Measurements from ENCODE around the gene PTH2R.

- TF ChIP-seq GABPA (IDR thresholded peaks at IDR 0.05; ENCODE audit: low read depth) = no peak
- no peak for TF ChIP-seq NRF1 (IDR thresholded peaks at IDR 0.05; ENCODE audit: low read depth, low read length)
- no peak for TF ChIP-seq USF2 (IDR thresholded peaks at IDR 0.05; ENCODE audit: borderline replicate concordance, low read depth, low read length)
- TF ChIP-seq CTCF (IDR thresholded peaks at IDR 0.05) = no peak
- TF ChIP-seq ZBTB33 (IDR thresholded peaks at IDR 0.05; ENCODE audit: borderline replicate concordance, low read depth) = no peak
- no peak for TF ChIP-seq POLR2AphosphoS5 (IDR thresholded peaks at IDR 0.05; ENCODE audit: low read depth, low read length)
- no peak for TF ChIP-seq TAF1 (IDR thresholded peaks at IDR 0.05; ENCODE audit: borderline replicate concordance, low read depth, low read length)
- TF ChIP-seq MAX (IDR thresholded peaks at IDR 0.05; ENCODE audit: low read depth) = no peak
- no peak for TF ChIP-seq TEAD4 (IDR thresholded peaks at IDR 0.05; ENCODE audit: borderline replicate concordance, insufficient read depth)
- no peak for TF ChIP-seq CHD2 (IDR thresholded peaks at IDR 0.05; ENCODE audit: low read length, partially characterized antibody)
- TF ChIP-seq FOSL2 (IDR thresholded peaks at IDR 0.05; ENCODE audit: borderline replicate concordance, low read depth) = no peak
These were observed 136.0 kb downstream of the PTH2R start for GRCh38 chr2:208542465-208543041.
